GM21360 (cell line): ENCODE measurements around the gene DAP.
A peak's percentile ranks its signal among the peaks of the same experiment; 100 is the strongest.
"Not testable (repeated sequence)": the region's sequence is repeated elsewhere in the genome, so short reads cannot be mapped to it uniquely, and the experiment has no call there.

Experiments
- ATAC-seq: cut with Tn5 transposase; IDR thresholded peaks from one replicate; pipeline ENCODE4 v1.9.1; 2021; ENCODE audit warnings: mild to moderate bottlenecking, moderate library complexity; ENCODE audit not compliant: unreplicated experiment

Gene DAP

GRCh38 chr5:10635867-10636350, 125.1 kb downstream of the DAP start:
- no peak for ATAC-seq

- ATAC-seq, result peak; percentile 65
Measured at GRCh38 chr5:10635257-10635866, 125.7 kb downstream of the DAP start.

GRCh38 chr5:10634562-10634961, 126.5 kb downstream of the DAP start:
- no peak for ATAC-seq

- ATAC-seq, result no peak
Measured at GRCh38 chr5:10634050-10634449, 127.0 kb downstream of the DAP start.

- no peak for ATAC-seq
Measured at GRCh38 chr5:10633271-10634049, 127.6 kb downstream of the DAP start.

GRCh38 chr5:10632110-10632761, 128.8 kb downstream of the DAP start:
- ATAC-seq, result peak; percentile 38

- peak; percentile 0 for ATAC-seq
Measured at GRCh38 chr5:10631316-10631996, 129.6 kb downstream of the DAP start.

- ATAC-seq, result not testable (repeated sequence)
Measured at GRCh38 chr5:10630744-10631143, 130.3 kb downstream of the DAP start.

- no peak for ATAC-seq
Measured at GRCh38 chr5:10630126-10630525, 130.9 kb downstream of the DAP start.

GRCh38 chr5:10629682-10630081, 131.4 kb downstream of the DAP start:
- ATAC-seq, result no peak
